Rectal smooth muscle tissue (tissue), 1 donor: Measurements from ENCODE around the gene GJC1.
A peak's percentile ranks its signal among the peaks of the same experiment; 100 is the strongest.
"Not testable (repeated sequence)": the region's sequence is repeated elsewhere in the genome, so short reads cannot be mapped to it uniquely, and the experiment has no call there.

Experiments
- H3K27ac ChIP-seq: one replicate; pipeline ENCODE4 v1.7.0; 2013; ENCODE audit warnings: low read depth, low read length, inconsistent platforms
- H3K27me3 ChIP-seq: one replicate; pipeline ENCODE4 v1.7.0; 2013; ENCODE audit warnings: low read length; ENCODE audit not compliant: control insufficient read depth, insufficient read depth
- H3K36me3 ChIP-seq: one replicate; pipeline ENCODE4 v1.7.0; 2013; ENCODE audit warnings: low read length; ENCODE audit not compliant: control insufficient read depth, insufficient read depth
- H3K4me1 ChIP-seq: one replicate; pipeline ENCODE4 v1.7.0; 2013; ENCODE audit warnings: low read length; ENCODE audit not compliant: control insufficient read depth, insufficient read depth
- H3K4me3 ChIP-seq: one replicate; pipeline ENCODE4 v1.7.0; 2013; ENCODE audit warnings: low read length
- H3K9ac ChIP-seq: one replicate; pipeline ENCODE4 v1.7.0; 2013; ENCODE audit warnings: low read length

The GJC1 gene

DNA sequence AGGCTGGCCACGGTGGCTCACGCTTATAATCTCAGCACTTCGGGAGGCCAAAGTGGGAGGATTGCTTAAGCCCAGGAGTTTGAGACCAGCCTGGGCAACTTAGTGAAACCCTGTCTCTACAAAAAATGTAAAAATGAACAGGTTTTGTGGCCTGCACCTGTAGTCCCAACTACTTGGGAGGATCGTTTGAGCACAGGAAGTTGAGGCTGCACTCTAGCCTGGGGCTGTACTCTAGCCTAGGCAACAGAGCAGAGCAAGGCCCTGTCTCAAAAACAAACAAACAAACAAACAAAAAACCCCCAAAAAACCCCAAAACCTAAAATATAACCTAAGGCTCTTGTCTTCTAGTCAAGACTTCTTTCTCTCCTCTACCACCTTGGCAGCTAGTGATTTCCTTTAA, 10.2 kb upstream of the GJC1 start:
- no peaks in the 10 kb centered on the region for H3K27me3 ChIP-seq
- H3K27ac ChIP-seq, result no peak overlapping the region
- H3K4me3 ChIP-seq, result no peak overlapping the region
- H3K36me3 ChIP-seq, result no peaks in the 10 kb centered on the region
- peaks cover 22% of the 10 kb centered on the region for H3K4me1 ChIP-seq
- H3K9ac ChIP-seq, result no peak overlapping the region

DNA sequence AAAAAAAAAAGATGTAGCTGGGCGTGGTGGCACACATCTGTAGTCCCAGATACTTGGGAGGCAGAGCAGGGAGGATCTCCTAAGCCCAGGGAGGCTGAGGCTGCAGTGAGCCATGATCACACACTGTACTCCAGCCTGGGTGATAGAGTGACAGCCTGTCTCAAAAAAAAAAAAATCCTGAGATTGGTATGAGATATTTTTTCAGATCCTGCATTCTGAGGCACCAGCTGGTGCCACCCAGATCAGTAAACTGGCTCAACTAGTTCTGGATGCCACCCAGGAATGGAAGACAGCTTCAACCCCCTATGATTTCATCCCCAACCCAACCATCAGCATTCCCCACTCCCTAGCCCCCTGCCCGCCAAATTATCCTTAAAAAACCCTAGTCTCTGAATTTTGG, 7.1 kb upstream of the GJC1 start:
- Histone ChIP-seq H3K36me3 (no peaks in the 10 kb centered on the region), H3K27me3 (no peaks in the 10 kb centered on the region), H3K9ac (no peak overlapping the region), H3K4me3 (no peak overlapping the region), H3K4me1 (no peaks in the 10 kb centered on the region), H3K27ac (no peak overlapping the region)

DNA sequence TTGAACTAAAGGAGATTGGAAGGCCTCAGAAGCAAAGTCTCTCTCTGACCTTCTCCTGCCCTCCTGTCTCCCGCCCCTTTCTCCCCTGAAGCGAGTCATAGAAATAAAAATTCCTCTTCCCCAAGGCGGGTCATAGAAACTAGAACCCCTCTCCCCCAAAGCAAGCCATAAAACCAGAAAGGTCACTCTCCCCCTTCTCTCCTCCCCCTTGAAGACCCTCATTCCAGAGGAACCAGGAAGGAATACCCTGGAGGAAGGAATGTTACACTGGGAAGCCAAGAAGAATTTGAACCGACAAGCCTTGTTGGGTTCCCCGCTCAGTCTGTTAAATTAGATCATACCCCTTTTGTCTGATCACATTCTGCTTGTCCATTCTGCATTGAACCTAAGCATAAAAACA, 2.7 kb upstream of the GJC1 start:
- no peak overlapping the region for H3K9ac ChIP-seq
- no peaks in the 10 kb centered on the region for H3K4me1 ChIP-seq
- no peaks in the 10 kb centered on the region for H3K36me3 ChIP-seq
- peaks cover 3% of the 10 kb centered on the region for H3K27me3 ChIP-seq
- no peak overlapping the region for H3K4me3 ChIP-seq
- no peak overlapping the region for H3K27ac ChIP-seq

DNA sequence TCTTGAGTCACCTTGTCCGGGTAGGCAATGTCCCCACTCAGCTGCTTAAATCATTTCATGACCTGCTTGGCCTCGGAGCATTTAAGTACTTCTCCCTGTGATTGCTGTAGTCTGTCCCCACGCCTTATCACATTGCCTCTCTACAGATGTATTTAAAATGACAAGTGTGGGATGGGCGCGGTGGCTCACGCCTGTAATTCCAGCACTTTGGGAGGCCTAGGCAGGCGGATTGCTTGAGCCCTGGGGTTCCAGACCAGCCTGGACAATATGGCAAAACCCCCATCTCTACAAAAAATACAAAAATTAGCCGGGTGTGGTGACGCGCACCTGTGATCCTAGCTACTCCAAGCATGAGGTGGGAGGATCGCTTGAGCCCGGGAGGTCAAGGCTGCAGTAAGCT, 1.3 kb upstream of the GJC1 start:
- no peak overlapping the region for H3K4me3 ChIP-seq
- H3K9ac ChIP-seq, result no peak overlapping the region
- H3K4me1 ChIP-seq, result no peaks in the 10 kb centered on the region
- H3K27ac ChIP-seq, result no peak overlapping the region
- H3K36me3 ChIP-seq, result no peaks in the 10 kb centered on the region
- peaks cover 3% of the 10 kb centered on the region for H3K27me3 ChIP-seq

DNA sequence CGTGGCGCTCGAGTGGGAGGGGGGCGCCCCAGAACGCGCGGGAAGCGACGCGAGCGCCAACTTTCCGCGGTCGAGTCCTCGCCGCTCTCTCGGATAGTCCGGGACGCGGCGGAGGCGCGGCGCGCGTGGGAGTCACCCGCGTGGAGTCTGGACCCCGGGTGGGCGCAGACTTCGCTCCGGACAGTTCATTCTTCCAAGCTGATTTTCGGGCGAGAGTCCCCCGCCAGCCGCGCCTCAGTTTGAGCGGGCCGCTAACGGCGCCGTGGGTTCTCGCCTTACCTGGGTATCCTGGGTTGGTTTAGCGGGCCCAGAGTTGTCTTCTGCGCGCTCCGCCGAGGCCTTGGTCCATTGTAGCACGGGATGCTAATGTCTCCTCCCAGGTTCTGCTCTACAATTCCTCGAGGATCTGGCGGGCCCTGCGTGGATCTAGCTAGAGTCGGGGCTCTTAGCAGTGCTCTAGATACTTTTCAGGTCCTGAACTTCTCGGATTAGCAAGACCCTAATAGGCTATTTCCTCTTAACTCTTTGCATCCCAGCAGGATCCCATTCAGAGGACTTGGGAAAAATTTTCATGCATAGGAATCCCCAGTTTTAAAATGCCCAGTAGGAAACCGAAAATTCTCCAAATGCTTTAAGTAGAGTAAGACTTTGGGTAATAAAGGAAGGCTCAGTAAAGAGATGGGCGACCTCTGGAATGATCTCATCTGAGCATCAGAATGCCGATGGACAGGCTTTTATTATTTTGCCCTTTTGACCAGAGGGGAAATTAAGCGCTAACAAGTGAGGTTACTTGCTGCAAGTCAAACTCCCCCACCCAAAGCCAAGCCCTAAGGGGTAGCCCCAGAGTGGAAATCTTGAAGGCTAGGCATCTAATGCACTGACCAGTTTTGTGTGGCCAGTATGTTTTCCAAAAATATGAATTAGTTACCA, 537 bp upstream of the GJC1 start:
- no peaks in the 10 kb centered on the region for H3K36me3 ChIP-seq
- peak overlapping the region; percentile 61 for H3K4me3 ChIP-seq
- H3K27ac ChIP-seq, result peak overlapping the region; percentile 94
- H3K4me1 ChIP-seq, result no peaks in the 10 kb centered on the region
- peaks cover 3% of the 10 kb centered on the region for H3K27me3 ChIP-seq
- H3K9ac ChIP-seq, result no peak overlapping the region

DNA sequence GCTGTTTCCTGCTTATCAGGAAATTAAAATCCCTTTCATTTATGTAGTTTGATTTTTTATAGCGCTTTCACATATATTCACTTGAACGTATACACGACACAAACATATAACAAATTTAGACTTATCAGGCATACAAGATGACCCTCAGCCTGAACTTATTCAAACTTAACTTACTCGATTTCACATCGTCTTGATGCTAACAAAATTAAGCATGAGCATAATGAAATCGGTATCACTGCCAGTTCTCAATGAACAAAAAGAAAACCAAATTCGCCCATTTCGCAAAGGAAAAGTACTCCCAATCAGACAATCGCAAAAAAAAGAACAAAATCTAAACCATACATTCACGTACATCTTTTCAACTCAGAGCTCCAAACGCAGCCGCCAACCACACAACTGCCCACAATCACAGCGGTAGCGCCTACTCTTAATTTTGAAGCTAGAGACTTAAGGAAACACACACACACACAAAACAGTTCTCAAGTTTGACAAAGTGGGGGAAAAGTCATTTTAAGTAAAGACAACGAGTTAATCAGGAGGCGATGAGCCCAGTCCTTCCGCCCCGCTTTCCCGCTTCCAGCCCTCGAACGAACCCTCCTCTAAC, 1.1 kb downstream of the GJC1 start:
- Histone ChIP-seq H3K27ac (peak overlapping the region; percentile 94), H3K36me3 (no peaks in the 10 kb centered on the region), H3K9ac (peak overlapping the region; percentile 77), H3K4me1 (no peaks in the 10 kb centered on the region), H3K4me3 (peak overlapping the region; percentile 66), H3K27me3 (peaks cover 3% of the 10 kb centered on the region)

DNA sequence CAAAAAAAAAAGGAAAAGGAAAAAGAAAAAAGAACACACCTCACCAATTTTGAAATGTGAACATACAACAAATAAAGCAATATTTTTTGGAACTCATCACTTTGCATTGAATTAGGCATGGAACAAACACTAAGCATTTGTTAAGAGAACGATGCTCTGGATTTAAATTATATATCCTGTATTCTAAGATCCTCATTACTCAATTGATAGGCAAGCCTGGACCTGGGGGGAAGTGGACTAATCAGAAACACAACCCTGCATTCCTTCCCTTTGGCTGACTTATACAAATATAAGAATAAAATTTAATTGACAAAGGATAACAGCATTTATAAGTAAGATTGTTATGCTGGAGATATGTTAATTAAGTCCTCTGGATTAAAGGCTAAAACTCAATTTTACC, 2.2 kb downstream of the GJC1 start:
- Histone ChIP-seq H3K4me3 (peak overlapping the region; percentile 66), H3K27me3 (peaks cover 3% of the 10 kb centered on the region), H3K27ac (peak overlapping the region; percentile 94)

DNA sequence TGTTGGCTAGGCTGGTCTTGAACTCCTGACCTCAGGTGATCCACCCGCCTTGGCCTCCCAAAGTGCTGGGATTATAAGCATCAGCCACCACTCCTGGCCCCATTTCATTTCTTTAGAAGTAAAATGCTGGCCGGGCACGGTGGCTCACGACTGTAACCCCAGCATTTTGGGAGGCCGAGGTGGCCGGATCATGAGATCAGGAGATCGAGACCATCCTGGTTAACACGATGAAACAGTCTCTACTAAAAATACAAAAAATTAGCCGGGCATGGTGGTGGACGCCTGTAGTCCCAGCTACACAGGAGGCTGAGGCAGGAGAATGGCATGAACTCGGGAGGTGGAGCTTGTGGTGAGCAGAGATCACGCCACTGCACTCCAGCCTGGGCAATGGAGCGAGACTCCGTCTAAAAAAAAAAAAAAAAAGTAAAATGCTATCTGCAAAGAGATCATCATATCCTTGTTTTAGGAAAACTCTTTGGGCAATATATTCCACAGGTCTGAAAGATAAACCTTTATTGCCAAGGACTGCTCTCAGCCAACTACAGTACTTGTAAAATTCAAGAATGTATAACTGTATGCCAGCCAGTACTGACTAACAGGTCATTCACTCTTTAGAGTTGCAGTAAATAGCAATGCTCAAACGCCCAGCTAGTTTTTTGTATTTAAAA, 3.8 kb downstream of the GJC1 start:
- peaks cover 3% of the 10 kb centered on the region for H3K27me3 ChIP-seq
- H3K36me3 ChIP-seq, result no peaks in the 10 kb centered on the region
- no peak overlapping the region for H3K9ac ChIP-seq
- no peak overlapping the region for H3K4me3 ChIP-seq
- H3K27ac ChIP-seq, result peak overlapping the region; percentile 66
- peaks cover 7% of the 10 kb centered on the region for H3K4me1 ChIP-seq

More for the DNA sequence above, 2.2 kb downstream of the GJC1 start:
- Histone ChIP-seq H3K4me1 (peaks cover 2% of the 10 kb centered on the region), H3K36me3 (no peaks in the 10 kb centered on the region), H3K9ac (no peak overlapping the region)

DNA sequence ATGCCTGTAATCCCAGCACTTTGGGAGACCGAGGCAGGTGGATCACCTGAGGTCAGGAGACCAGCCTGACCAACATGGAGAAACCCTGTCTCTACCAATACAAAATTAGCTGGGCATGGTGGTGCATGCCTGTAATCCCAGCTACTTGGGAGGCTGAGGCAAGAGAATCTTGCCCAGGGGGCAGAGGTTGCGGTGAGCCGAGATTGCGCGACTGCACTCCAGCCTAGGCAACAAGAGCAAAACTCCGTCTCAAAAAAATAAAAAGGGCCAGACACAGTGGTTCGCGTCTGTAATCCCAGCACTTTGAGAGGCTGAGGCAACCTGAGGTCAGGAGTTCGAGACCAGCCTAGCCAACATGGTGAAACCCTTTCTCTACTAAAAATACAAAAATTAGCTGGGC, 4.9 kb downstream of the GJC1 start:
- Histone ChIP-seq H3K27ac (peak overlapping the region; percentile 66), H3K4me1 (peaks cover 12% of the 10 kb centered on the region)
- not testable (repeated sequence) for H3K4me3 ChIP-seq, H3K27me3 ChIP-seq, H3K9ac ChIP-seq, H3K36me3 ChIP-seq

DNA sequence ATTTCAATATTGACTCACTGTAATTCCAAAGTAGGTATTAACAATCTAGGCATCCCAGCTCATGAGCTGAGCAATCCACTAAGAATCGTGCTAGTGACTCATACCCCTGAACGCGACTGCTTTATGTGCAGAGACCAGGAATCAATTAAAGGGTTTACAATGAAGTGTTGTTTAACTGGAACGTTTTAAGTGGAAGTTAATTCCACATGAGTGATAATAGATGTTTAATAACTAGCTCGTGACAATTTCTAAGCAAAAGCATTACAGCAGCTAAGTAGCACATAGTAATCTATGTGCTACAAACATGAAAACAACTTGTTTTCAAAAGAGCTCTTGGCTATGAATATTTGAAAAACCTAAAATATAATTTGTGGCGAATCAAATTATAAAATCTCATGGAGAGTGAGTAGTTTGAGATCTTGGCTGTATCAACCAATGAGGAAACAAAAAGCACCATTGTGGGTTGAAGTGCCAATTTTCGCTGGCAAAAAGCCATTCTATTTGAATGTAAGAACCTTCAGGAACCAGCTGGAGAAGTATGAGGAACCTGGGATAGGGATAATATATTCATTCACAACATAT, 9.4 kb downstream of the GJC1 start:
- H3K27me3 ChIP-seq, result no peaks in the 10 kb centered on the region
- H3K4me1 ChIP-seq, result peaks cover 22% of the 10 kb centered on the region
- no peak overlapping the region for H3K9ac ChIP-seq
- peak overlapping the region; percentile 69 for H3K27ac ChIP-seq
- no peak overlapping the region for H3K4me3 ChIP-seq
- H3K36me3 ChIP-seq, result no peaks in the 10 kb centered on the region

DNA sequence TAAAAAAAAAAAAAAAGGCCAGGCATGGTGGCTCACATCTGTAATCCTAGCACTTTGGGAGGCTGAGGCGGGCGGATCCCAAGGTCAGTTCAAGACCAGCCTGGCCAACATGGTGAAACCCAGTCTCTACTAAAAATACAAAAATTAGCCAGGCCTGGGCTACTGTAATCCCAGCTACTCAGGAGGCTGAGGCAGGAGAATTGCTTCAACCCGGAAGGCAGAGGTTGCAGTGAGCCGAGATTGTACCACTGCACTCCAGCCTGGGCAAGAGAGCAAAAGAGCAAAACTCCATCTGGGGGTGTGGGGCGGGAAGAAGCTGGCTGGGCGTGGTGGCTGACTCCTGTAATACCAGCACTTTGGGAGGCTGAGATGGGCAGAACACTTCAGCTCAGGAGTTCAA, 11.6 kb downstream of the GJC1 start:
- Histone ChIP-seq H3K4me1 (peaks cover 22% of the 10 kb centered on the region), H3K27ac (peak overlapping the region; percentile 48)
- not testable (repeated sequence) for H3K9ac ChIP-seq, H3K36me3 ChIP-seq, H3K27me3 ChIP-seq, H3K4me3 ChIP-seq

DNA sequence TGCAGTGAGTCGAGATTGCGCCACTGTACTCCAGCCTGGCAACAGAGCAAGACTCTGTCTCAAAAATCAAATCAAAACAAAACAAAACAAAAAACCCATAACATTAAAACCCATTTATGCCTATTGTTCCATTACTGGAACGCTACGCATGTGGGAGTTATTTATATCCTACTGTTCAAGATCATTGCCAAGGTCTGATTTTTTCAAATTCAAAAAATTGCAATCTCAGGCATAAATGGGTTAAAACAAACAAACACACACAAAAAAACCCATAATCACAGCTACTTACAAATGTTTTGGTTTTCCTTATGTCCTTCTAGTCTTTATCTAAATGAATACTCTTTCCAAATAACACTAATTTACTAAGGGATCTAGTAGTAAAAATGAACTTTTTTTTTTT, 17.8 kb downstream of the GJC1 start:
- H3K9ac ChIP-seq, result no peak overlapping the region

More for the DNA sequence above, 17.8 kb downstream of the GJC1 start:
- no peaks in the 10 kb centered on the region for H3K36me3 ChIP-seq
- peaks cover 22% of the 10 kb centered on the region for H3K4me1 ChIP-seq
- H3K27ac ChIP-seq, result peak overlapping the region; percentile 64
- no peak overlapping the region for H3K4me3 ChIP-seq
- no peaks in the 10 kb centered on the region for H3K27me3 ChIP-seq
